HCEC 1CT (cell line): ENCODE results near the gene GRM1.
A peak's percentile ranks its signal among the peaks of the same experiment; 100 is the strongest.

Experiments used
- DNase-seq: peaks from one replicate; pipeline ENCODE4 v3.0.0-alpha.2; 2017

The GRM1 gene

GRCh38 chr6:146282837-146283236 is 254.0 kb downstream of the GRM1 start:
- DNase-seq = no peak

- DNase-seq = no peak
Observed at GRCh38 chr6:146284311-146284710, 255.4 kb downstream of the GRM1 start.

- no peak for DNase-seq
Observed at GRCh38 chr6:146286961-146287360, 258.1 kb downstream of the GRM1 start.

GRCh38 chr6:146287691-146288369 is 259.0 kb downstream of the GRM1 start:
- DNase-seq = peak; percentile 55

- DNase-seq = peak; percentile 87
Observed at GRCh38 chr6:146289816-146290588, 261.1 kb downstream of the GRM1 start.

GRCh38 chr6:146290589-146290901 is 261.7 kb downstream of the GRM1 start:
- DNase-seq = no peak

GRCh38 chr6:146292506-146292905 is 263.6 kb downstream of the GRM1 start:
- DNase-seq = no peak

GRCh38 chr6:146295695-146296094 is 266.8 kb downstream of the GRM1 start:
- DNase-seq = no peak

- no peak for DNase-seq
Observed at GRCh38 chr6:146297815-146298214, 269.0 kb downstream of the GRM1 start.

GRCh38 chr6:146300521-146300920 is 271.7 kb downstream of the GRM1 start:
- DNase-seq = no peak

GRCh38 chr6:146301764-146302163 is 272.9 kb downstream of the GRM1 start:
- DNase-seq = no peak

- DNase-seq = no peak
Observed at GRCh38 chr6:146302994-146303393, 274.1 kb downstream of the GRM1 start.

- DNase-seq = no peak
Observed at GRCh38 chr6:146304181-146304580, 275.3 kb downstream of the GRM1 start.

GRCh38 chr6:146305092-146305491 is 276.2 kb downstream of the GRM1 start:
- no peak for DNase-seq

- no peak for DNase-seq
Observed at GRCh38 chr6:146305951-146306350, 277.1 kb downstream of the GRM1 start.

- DNase-seq = no peak
Observed at GRCh38 chr6:146310628-146311027, 281.8 kb downstream of the GRM1 start.

- DNase-seq = no peak
Observed at GRCh38 chr6:146311079-146311478, 282.2 kb downstream of the GRM1 start.

GRCh38 chr6:146312608-146313007 is 283.7 kb downstream of the GRM1 start:
- peak; percentile 18 for DNase-seq

- DNase-seq = peak; percentile 63
Observed at GRCh38 chr6:146315381-146316174, 286.7 kb downstream of the GRM1 start.

GRCh38 chr6:146316175-146316495 is 287.3 kb downstream of the GRM1 start:
- no peak for DNase-seq

GRCh38 chr6:146331013-146331412 is 302.2 kb downstream of the GRM1 start:
- no peak for DNase-seq

GRCh38 chr6:146335336-146335735 is 306.5 kb downstream of the GRM1 start:
- DNase-seq = no peak

GRCh38 chr6:146336191-146336590 is 307.3 kb downstream of the GRM1 start:
- peak; percentile 8 for DNase-seq

- DNase-seq = no peak
Observed at GRCh38 chr6:146337376-146337775, 308.5 kb downstream of the GRM1 start.
